Neural cell (in vitro differentiated cells): ENCODE results near the gene SYNJ1. TPM values are rescaled to one million over a fixed set of nuclear protein-coding genes. Genes with fewer than 3 reads are reported as not detected.
A peak's percentile ranks its signal among the peaks of the same experiment; 100 is the strongest.

ENCODE experiments used
- H2AFZ ChIP-seq: fragments of 200-600, 300-800 bp; sonication (generic), shearing (Covaris generic); 2 replicates; pipeline ENCODE4 v1.6.0; 2014; ENCODE audit warnings: low read depth, mild to moderate bottlenecking, antibody characterized with exemption, low read length, moderate library complexity
- H3F3A ChIP-seq: fragments of 200-600 bp; shearing (Covaris generic); 2 replicates; pipeline ENCODE4 v1.6.1; 2016; ENCODE audit warnings: mild to moderate bottlenecking, moderate library complexity, mixed read lengths, antibody characterized with exemption, low read length; ENCODE audit not compliant: insufficient read depth, poor library complexity, severe bottlenecking
- H3K27ac ChIP-seq: fragments of 200-600, 300-800 bp; sonication (generic), shearing (Covaris generic); 2 replicates; pipeline ENCODE4 v1.5.1; 2014; ENCODE audit warnings: mild to moderate bottlenecking, low read length, moderate library complexity
- H3K27me3 ChIP-seq: fragments of 300-800, 200-600 bp; sonication (generic), shearing (Covaris generic); 2 replicates; pipeline ENCODE4 v1.6.0; 2014; ENCODE audit warnings: mild to moderate bottlenecking, low read depth, low read length, moderate library complexity; ENCODE audit not compliant: insufficient read depth
- H3K36me3 ChIP-seq: fragments of 300-800, 200-600 bp; sonication (generic), shearing (Covaris generic); 2 replicates; pipeline ENCODE4 v1.5.1; 2014; ENCODE audit warnings: mild to moderate bottlenecking, antibody characterized with exemption, low read length, moderate library complexity; ENCODE audit not compliant: insufficient read depth
- H3K4me2 ChIP-seq: fragments of 300-800, 200-600 bp; sonication (generic), shearing (Covaris generic); 2 replicates; pipeline ENCODE4 v1.6.0; 2014; ENCODE audit warnings: mild to moderate bottlenecking, low read length
- H3K4me3 ChIP-seq: fragments of 300-800, 200-600 bp; sonication (generic), shearing (Covaris generic); 2 replicates; pipeline ENCODE4 v1.5.1; 2014; ENCODE audit warnings: mild to moderate bottlenecking, low read length, moderate library complexity
- H3K79me2 ChIP-seq: fragments of 200-600 bp; shearing (Covaris generic); replicated peaks from 2 replicates; pipeline ENCODE4 v1.6.0; 2014; ENCODE audit warnings: mild to moderate bottlenecking, low read length, moderate library complexity; ENCODE audit not compliant: insufficient read depth
- H3K9ac ChIP-seq: fragments of 300-800, 200-600 bp; sonication (generic), shearing (Covaris generic); 2 replicates; pipeline ENCODE4 v1.6.1; 2016; ENCODE audit warnings: mild to moderate bottlenecking, low read length, mixed read lengths
- H3K9me2 ChIP-seq: fragments of 200-600 bp; shearing (Covaris generic); 2 replicates; pipeline ENCODE4 v1.6.1; 2016; ENCODE audit warnings: mild to moderate bottlenecking, low read length, mixed read lengths; ENCODE audit not compliant: insufficient read depth
- H3K9me3 ChIP-seq: fragments of 200-600, 300-800 bp; sonication (generic), shearing (Covaris generic); 2 replicates; pipeline ENCODE4 v1.6.1; 2016; ENCODE audit warnings: mild to moderate bottlenecking, mixed run types, low read length, moderate library complexity, mixed read lengths
- H4K20me1 ChIP-seq: fragments of 200-600 bp; shearing (Covaris generic); 2 replicates; pipeline ENCODE4 v1.6.1; 2016; ENCODE audit warnings: mild to moderate bottlenecking, mixed run types; ENCODE audit not compliant: insufficient read depth
- EP300 ChIP-seq: fragments of 450-650 bp; conservative IDR thresholded peaks from 2 replicates; pipeline ENCODE4 v1.6.1; 2014; ENCODE audit warnings: antibody characterized with exemption, mild to moderate bottlenecking, moderate library complexity; ENCODE audit not compliant: poor library complexity, severe bottlenecking
- EZH2 ChIP-seq: fragments of 200-600, 300-800 bp; shearing (Covaris generic), sonication (generic); IDR thresholded peaks from 2 replicates; pipeline ENCODE4 v1.6.1; 2014; ENCODE audit warnings: antibody characterized with exemption, low read length, borderline replicate concordance, mild to moderate bottlenecking; ENCODE audit not compliant: insufficient read depth, poor library complexity, severe bottlenecking
- MXI1 ChIP-seq: fragments of 450-650 bp; conservative IDR thresholded peaks from 2 replicates; pipeline ENCODE4 v1.6.1; 2014; ENCODE audit warnings: antibody characterized with exemption, mild to moderate bottlenecking; ENCODE audit not compliant: poor library complexity, severe bottlenecking
- POLR2AphosphoS5 ChIP-seq: IDR thresholded peaks from 2 replicates; pipeline ENCODE4 v1.6.1; 2012
- RAD21 ChIP-seq: fragments of 450-650 bp; conservative IDR thresholded peaks from 2 replicates; pipeline ENCODE4 v1.6.1; 2014; ENCODE audit warnings: antibody characterized with exemption, mild to moderate bottlenecking, moderate library complexity
- SMC3 ChIP-seq: fragments of 450-650 bp; conservative IDR thresholded peaks from 2 replicates; pipeline ENCODE4 v1.6.1; 2014; ENCODE audit warnings: antibody characterized with exemption, mild to moderate bottlenecking, moderate library complexity; ENCODE audit not compliant: poor library complexity
- TAF1 ChIP-seq: IDR thresholded peaks from 2 replicates; pipeline ENCODE4 v1.6.1; 2012; ENCODE audit warnings: low read depth
- polyA minus RNA-seq: library from RNA; depleted of rRNA, polyadenylated mRNA; stranded (reverse); fragments of >200 nt; gene quantifications from 2 replicates; pipeline ENCODE4 v1.2.3, GENCODE V29; 2014
- polyA plus RNA-seq: library from polyadenylated mRNA; depleted of rRNA; stranded (reverse); fragments of >200 nt; gene quantifications from 2 replicates; pipeline ENCODE4 v1.2.3, GENCODE V29; 2014
- TF ChIP-seq, protein P1 (sequence below): IDR thresholded peaks from 2 replicates; pipeline ENCODE4 v1.6.1; 2012; ENCODE audit warnings: borderline replicate concordance
- TF ChIP-seq, protein P2 (sequence below): fragments of 450-650 bp; IDR thresholded peaks from 2 replicates; pipeline ENCODE4 v1.5.1; 2014; ENCODE audit warnings: antibody characterized with exemption, mild to moderate bottlenecking, moderate library complexity; ENCODE audit not compliant: poor library complexity, severe bottlenecking

Gene SYNJ1, protein sequence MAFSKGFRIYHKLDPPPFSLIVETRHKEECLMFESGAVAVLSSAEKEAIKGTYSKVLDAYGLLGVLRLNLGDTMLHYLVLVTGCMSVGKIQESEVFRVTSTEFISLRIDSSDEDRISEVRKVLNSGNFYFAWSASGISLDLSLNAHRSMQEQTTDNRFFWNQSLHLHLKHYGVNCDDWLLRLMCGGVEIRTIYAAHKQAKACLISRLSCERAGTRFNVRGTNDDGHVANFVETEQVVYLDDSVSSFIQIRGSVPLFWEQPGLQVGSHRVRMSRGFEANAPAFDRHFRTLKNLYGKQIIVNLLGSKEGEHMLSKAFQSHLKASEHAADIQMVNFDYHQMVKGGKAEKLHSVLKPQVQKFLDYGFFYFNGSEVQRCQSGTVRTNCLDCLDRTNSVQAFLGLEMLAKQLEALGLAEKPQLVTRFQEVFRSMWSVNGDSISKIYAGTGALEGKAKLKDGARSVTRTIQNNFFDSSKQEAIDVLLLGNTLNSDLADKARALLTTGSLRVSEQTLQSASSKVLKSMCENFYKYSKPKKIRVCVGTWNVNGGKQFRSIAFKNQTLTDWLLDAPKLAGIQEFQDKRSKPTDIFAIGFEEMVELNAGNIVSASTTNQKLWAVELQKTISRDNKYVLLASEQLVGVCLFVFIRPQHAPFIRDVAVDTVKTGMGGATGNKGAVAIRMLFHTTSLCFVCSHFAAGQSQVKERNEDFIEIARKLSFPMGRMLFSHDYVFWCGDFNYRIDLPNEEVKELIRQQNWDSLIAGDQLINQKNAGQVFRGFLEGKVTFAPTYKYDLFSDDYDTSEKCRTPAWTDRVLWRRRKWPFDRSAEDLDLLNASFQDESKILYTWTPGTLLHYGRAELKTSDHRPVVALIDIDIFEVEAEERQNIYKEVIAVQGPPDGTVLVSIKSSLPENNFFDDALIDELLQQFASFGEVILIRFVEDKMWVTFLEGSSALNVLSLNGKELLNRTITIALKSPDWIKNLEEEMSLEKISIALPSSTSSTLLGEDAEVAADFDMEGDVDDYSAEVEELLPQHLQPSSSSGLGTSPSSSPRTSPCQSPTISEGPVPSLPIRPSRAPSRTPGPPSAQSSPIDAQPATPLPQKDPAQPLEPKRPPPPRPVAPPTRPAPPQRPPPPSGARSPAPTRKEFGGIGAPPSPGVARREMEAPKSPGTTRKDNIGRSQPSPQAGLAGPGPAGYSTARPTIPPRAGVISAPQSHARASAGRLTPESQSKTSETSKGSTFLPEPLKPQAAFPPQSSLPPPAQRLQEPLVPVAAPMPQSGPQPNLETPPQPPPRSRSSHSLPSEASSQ (N-terminal part only)
- polyA plus RNA-seq (19.0 and 24.1 TPM in 2 replicates), polyA minus RNA-seq (35.3 and 41.0 TPM in 2 replicates)

DNA sequence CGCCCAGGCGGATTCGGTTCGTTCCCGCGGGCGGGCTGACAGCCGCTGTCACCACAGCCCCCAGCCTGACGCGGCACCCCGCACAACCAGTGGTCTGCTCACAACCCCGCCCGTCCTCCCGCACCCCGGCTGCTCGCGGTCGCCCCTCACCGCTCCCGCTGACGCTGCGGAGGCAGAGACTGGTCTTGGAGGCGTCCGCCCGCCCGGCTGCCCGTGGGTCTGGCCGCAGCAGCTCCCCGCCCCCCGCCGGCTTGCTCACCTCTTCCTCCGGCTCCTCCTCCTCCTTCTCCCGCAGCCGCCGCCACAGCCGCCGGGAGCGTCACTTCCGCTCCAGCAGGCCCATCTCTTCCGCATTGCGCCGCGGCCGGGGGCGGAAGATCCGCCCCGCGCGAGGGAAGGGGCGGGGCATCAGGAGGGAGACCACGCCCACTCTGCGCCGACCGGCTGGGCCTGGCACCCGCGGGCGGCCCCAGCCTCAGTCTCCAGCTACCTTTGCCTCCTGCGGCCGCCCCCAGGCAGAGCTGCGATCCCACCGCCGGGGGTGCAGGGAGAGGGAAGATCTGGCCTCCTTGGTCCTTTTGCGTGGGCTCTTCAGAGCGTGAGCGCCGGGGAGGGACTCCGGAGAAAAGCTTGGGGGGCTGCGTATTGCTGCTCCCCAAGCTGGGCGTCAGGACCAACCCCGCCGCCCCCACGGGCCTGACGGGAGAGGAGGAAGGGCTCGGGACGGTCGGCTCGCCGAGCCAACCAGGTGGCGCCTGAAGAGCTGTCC is at the start of gene SYNJ1:
SYNJ1 (minus strand) TSS at position 327 of the 769 bp plus-strand sequence. CDS start 1,118 bp downstream, outside the sequence.
- no peaks in the 10 kb centered on the region for H3K27me3 ChIP-seq
- H3K4me2 ChIP-seq: peak within 1 kb of the TSS; percentile 85
- H3K79me2 ChIP-seq: peaks cover 22% of the 10 kb centered on the region
- peak within 1 kb of the TSS; percentile 90 for H3K27ac ChIP-seq
- H3K4me3 ChIP-seq: peak within 1 kb of the TSS; percentile 90
- no peaks in the 10 kb centered on the region for H3K9me2 ChIP-seq
- H3F3A ChIP-seq: no peaks in the 10 kb centered on the region
- H3K9me3 ChIP-seq: no peaks in the 10 kb centered on the region
- no peaks in the 10 kb centered on the region for H4K20me1 ChIP-seq
- TF ChIP-seq SMC3: peak; percentile 10
- no peak for TF ChIP-seq RAD21
- peak; percentile 66 for TF ChIP-seq EP300
- peak; percentile 96 for TF ChIP-seq POLR2AphosphoS5
- TF ChIP-seq, protein P1, sequence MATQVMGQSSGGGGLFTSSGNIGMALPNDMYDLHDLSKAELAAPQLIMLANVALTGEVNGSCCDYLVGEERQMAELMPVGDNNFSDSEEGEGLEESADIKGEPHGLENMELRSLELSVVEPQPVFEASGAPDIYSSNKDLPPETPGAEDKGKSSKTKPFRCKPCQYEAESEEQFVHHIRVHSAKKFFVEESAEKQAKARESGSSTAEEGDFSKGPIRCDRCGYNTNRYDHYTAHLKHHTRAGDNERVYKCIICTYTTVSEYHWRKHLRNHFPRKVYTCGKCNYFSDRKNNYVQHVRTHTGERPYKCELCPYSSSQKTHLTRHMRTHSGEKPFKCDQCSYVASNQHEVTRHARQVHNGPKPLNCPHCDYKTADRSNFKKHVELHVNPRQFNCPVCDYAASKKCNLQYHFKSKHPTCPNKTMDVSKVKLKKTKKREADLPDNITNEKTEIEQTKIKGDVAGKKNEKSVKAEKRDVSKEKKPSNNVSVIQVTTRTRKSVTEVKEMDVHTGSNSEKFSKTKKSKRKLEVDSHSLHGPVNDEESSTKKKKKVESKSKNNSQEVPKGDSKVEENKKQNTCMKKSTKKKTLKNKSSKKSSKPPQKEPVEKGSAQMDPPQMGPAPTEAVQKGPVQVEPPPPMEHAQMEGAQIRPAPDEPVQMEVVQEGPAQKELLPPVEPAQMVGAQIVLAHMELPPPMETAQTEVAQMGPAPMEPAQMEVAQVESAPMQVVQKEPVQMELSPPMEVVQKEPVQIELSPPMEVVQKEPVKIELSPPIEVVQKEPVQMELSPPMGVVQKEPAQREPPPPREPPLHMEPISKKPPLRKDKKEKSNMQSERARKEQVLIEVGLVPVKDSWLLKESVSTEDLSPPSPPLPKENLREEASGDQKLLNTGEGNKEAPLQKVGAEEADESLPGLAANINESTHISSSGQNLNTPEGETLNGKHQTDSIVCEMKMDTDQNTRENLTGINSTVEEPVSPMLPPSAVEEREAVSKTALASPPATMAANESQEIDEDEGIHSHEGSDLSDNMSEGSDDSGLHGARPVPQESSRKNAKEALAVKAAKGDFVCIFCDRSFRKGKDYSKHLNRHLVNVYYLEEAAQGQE: peak; percentile 55
- no peak for TF ChIP-seq EZH2
- TF ChIP-seq, protein P2, sequence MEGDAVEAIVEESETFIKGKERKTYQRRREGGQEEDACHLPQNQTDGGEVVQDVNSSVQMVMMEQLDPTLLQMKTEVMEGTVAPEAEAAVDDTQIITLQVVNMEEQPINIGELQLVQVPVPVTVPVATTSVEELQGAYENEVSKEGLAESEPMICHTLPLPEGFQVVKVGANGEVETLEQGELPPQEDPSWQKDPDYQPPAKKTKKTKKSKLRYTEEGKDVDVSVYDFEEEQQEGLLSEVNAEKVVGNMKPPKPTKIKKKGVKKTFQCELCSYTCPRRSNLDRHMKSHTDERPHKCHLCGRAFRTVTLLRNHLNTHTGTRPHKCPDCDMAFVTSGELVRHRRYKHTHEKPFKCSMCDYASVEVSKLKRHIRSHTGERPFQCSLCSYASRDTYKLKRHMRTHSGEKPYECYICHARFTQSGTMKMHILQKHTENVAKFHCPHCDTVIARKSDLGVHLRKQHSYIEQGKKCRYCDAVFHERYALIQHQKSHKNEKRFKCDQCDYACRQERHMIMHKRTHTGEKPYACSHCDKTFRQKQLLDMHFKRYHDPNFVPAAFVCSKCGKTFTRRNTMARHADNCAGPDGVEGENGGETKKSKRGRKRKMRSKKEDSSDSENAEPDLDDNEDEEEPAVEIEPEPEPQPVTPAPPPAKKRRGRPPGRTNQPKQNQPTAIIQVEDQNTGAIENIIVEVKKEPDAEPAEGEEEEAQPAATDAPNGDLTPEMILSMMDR: peak; percentile 13
- peak; percentile 56 for TF ChIP-seq TAF1
- TF ChIP-seq MXI1: peak; percentile 60
- no peaks in the 10 kb centered on the region for H3K36me3 ChIP-seq
- peak within 1 kb of the TSS; percentile 93 for H3K9ac ChIP-seq
- H2AFZ ChIP-seq: peak within 1 kb of the TSS; percentile 83
